Neural cell (in vitro differentiated cells): ENCODE data around the gene AIFM2. TPM values are rescaled to one million over a fixed set of nuclear protein-coding genes. Genes with fewer than 3 reads are reported as not detected.

Experiments
- H2AFZ ChIP-seq: fragments of 200-600, 300-800 bp; sonication (generic), shearing (Covaris generic); 2 replicates; pipeline ENCODE4 v1.6.0; 2014; ENCODE audit warnings: low read depth, mild to moderate bottlenecking, antibody characterized with exemption, low read length, moderate library complexity
- H3F3A ChIP-seq: fragments of 200-600 bp; shearing (Covaris generic); 2 replicates; pipeline ENCODE4 v1.6.1; 2016; ENCODE audit warnings: mild to moderate bottlenecking, moderate library complexity, mixed read lengths, antibody characterized with exemption, low read length; ENCODE audit not compliant: insufficient read depth, poor library complexity, severe bottlenecking
- H3K27ac ChIP-seq: fragments of 200-600, 300-800 bp; sonication (generic), shearing (Covaris generic); 2 replicates; pipeline ENCODE4 v1.5.1; 2014; ENCODE audit warnings: mild to moderate bottlenecking, low read length, moderate library complexity
- H3K27me3 ChIP-seq: fragments of 300-800, 200-600 bp; sonication (generic), shearing (Covaris generic); 2 replicates; pipeline ENCODE4 v1.6.0; 2014; ENCODE audit warnings: mild to moderate bottlenecking, low read depth, low read length, moderate library complexity; ENCODE audit not compliant: insufficient read depth
- H3K36me3 ChIP-seq: fragments of 300-800, 200-600 bp; sonication (generic), shearing (Covaris generic); 2 replicates; pipeline ENCODE4 v1.5.1; 2014; ENCODE audit warnings: mild to moderate bottlenecking, antibody characterized with exemption, low read length, moderate library complexity; ENCODE audit not compliant: insufficient read depth
- H3K4me2 ChIP-seq: fragments of 300-800, 200-600 bp; sonication (generic), shearing (Covaris generic); 2 replicates; pipeline ENCODE4 v1.6.0; 2014; ENCODE audit warnings: mild to moderate bottlenecking, low read length
- H3K4me3 ChIP-seq: fragments of 300-800, 200-600 bp; sonication (generic), shearing (Covaris generic); 2 replicates; pipeline ENCODE4 v1.5.1; 2014; ENCODE audit warnings: mild to moderate bottlenecking, low read length, moderate library complexity
- H3K79me2 ChIP-seq: fragments of 200-600 bp; shearing (Covaris generic); replicated peaks from 2 replicates; pipeline ENCODE4 v1.6.0; 2014; ENCODE audit warnings: mild to moderate bottlenecking, low read length, moderate library complexity; ENCODE audit not compliant: insufficient read depth
- H3K9ac ChIP-seq: fragments of 300-800, 200-600 bp; sonication (generic), shearing (Covaris generic); 2 replicates; pipeline ENCODE4 v1.6.1; 2016; ENCODE audit warnings: mild to moderate bottlenecking, low read length, mixed read lengths
- H3K9me2 ChIP-seq: fragments of 200-600 bp; shearing (Covaris generic); 2 replicates; pipeline ENCODE4 v1.6.1; 2016; ENCODE audit warnings: mild to moderate bottlenecking, low read length, mixed read lengths; ENCODE audit not compliant: insufficient read depth
- H3K9me3 ChIP-seq: fragments of 200-600, 300-800 bp; sonication (generic), shearing (Covaris generic); 2 replicates; pipeline ENCODE4 v1.6.1; 2016; ENCODE audit warnings: mild to moderate bottlenecking, mixed run types, low read length, moderate library complexity, mixed read lengths
- H4K20me1 ChIP-seq: fragments of 200-600 bp; shearing (Covaris generic); 2 replicates; pipeline ENCODE4 v1.6.1; 2016; ENCODE audit warnings: mild to moderate bottlenecking, mixed run types; ENCODE audit not compliant: insufficient read depth
- EP300 ChIP-seq: fragments of 450-650 bp; conservative IDR thresholded peaks from 2 replicates; pipeline ENCODE4 v1.6.1; 2014; ENCODE audit warnings: antibody characterized with exemption, mild to moderate bottlenecking, moderate library complexity; ENCODE audit not compliant: poor library complexity, severe bottlenecking
- EZH2 ChIP-seq: fragments of 200-600, 300-800 bp; shearing (Covaris generic), sonication (generic); IDR thresholded peaks from 2 replicates; pipeline ENCODE4 v1.6.1; 2014; ENCODE audit warnings: antibody characterized with exemption, low read length, borderline replicate concordance, mild to moderate bottlenecking; ENCODE audit not compliant: insufficient read depth, poor library complexity, severe bottlenecking
- MXI1 ChIP-seq: fragments of 450-650 bp; conservative IDR thresholded peaks from 2 replicates; pipeline ENCODE4 v1.6.1; 2014; ENCODE audit warnings: antibody characterized with exemption, mild to moderate bottlenecking; ENCODE audit not compliant: poor library complexity, severe bottlenecking
- POLR2AphosphoS5 ChIP-seq: IDR thresholded peaks from 2 replicates; pipeline ENCODE4 v1.6.1; 2012
- RAD21 ChIP-seq: fragments of 450-650 bp; conservative IDR thresholded peaks from 2 replicates; pipeline ENCODE4 v1.6.1; 2014; ENCODE audit warnings: antibody characterized with exemption, mild to moderate bottlenecking, moderate library complexity
- REST ChIP-seq: IDR thresholded peaks from 2 replicates; pipeline ENCODE4 v1.6.1; 2012; ENCODE audit warnings: borderline replicate concordance
- SMC3 ChIP-seq: fragments of 450-650 bp; conservative IDR thresholded peaks from 2 replicates; pipeline ENCODE4 v1.6.1; 2014; ENCODE audit warnings: antibody characterized with exemption, mild to moderate bottlenecking, moderate library complexity; ENCODE audit not compliant: poor library complexity
- TAF1 ChIP-seq: IDR thresholded peaks from 2 replicates; pipeline ENCODE4 v1.6.1; 2012; ENCODE audit warnings: low read depth
- polyA plus RNA-seq: library from polyadenylated mRNA; depleted of rRNA; stranded (reverse); fragments of >200 nt; gene quantifications from 2 replicates; pipeline ENCODE4 v1.2.3, GENCODE V29; 2014
- TF ChIP-seq, protein P1 (sequence below): fragments of 450-650 bp; IDR thresholded peaks from 2 replicates; pipeline ENCODE4 v1.5.1; 2014; ENCODE audit warnings: antibody characterized with exemption, mild to moderate bottlenecking, moderate library complexity; ENCODE audit not compliant: poor library complexity, severe bottlenecking

Gene AIFM2
- polyA plus RNA-seq, 1 donor from 2014 or later: 0.78 TPM

DNA sequence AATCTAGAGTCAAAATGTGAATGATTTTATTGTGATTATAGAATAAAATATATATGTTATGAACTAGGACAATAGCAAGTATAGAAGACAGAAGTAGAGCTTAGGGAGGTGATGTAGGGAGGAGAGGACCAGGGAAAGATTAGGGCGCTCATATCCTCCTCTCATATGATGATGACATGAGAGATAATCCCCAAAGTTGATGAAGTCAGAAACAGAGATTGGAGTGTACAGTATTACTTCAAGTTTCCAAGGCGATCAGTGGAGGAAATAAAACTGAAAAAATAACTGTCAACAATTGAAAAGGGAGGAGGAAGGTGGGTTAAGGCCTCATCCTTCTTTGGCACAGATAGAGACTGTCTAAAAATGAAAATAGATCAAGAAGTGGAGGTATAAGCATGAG lies 65.0 kb downstream of the AIFM2 start:
- Histone ChIP-seq H3K4me3 (no peak overlapping the region), H3K9me3 (no peaks in the 10 kb centered on the region), H3K27me3 (no peaks in the 10 kb centered on the region), H3K36me3 (peaks cover 10% of the 10 kb centered on the region), H3K79me2 (peaks cover 59% of the 10 kb centered on the region), H3K9me2 (no peaks in the 10 kb centered on the region), H3K4me2 (no peak overlapping the region), H3F3A (no peaks in the 10 kb centered on the region), H3K27ac (no peak overlapping the region), H4K20me1 (no peaks in the 10 kb centered on the region), H3K9ac (no peak overlapping the region), H2AFZ (no peak overlapping the region)
- TF ChIP-seq, protein P1, sequence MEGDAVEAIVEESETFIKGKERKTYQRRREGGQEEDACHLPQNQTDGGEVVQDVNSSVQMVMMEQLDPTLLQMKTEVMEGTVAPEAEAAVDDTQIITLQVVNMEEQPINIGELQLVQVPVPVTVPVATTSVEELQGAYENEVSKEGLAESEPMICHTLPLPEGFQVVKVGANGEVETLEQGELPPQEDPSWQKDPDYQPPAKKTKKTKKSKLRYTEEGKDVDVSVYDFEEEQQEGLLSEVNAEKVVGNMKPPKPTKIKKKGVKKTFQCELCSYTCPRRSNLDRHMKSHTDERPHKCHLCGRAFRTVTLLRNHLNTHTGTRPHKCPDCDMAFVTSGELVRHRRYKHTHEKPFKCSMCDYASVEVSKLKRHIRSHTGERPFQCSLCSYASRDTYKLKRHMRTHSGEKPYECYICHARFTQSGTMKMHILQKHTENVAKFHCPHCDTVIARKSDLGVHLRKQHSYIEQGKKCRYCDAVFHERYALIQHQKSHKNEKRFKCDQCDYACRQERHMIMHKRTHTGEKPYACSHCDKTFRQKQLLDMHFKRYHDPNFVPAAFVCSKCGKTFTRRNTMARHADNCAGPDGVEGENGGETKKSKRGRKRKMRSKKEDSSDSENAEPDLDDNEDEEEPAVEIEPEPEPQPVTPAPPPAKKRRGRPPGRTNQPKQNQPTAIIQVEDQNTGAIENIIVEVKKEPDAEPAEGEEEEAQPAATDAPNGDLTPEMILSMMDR: no peak
- TF ChIP-seq EP300 (no peak), SMC3 (no peak), MXI1 (no peak), POLR2AphosphoS5 (no peak), TAF1 (no peak)

- H4K20me1 ChIP-seq: no peaks in the 10 kb centered on the region
These were observed 66.4 kb downstream of the AIFM2 start for GRCh38 chr10:70066190-70066589.

More at GRCh38 chr10:70066190-70066589, 66.4 kb downstream of the AIFM2 start:
- no peak for TF ChIP-seq SMC3
- no peak for TF ChIP-seq TAF1
- TF ChIP-seq RAD21: no peak
- TF ChIP-seq REST: no peak
- TF ChIP-seq POLR2AphosphoS5: no peak
- no peak for TF ChIP-seq MXI1
- TF ChIP-seq EP300: no peak
- no peak for TF ChIP-seq EZH2
- TF ChIP-seq, protein P1: no peak
- no peak overlapping the region for H3K4me3 ChIP-seq
- H3K9me3 ChIP-seq: no peaks in the 10 kb centered on the region
- H3K27ac ChIP-seq: no peak overlapping the region
- H3K79me2 ChIP-seq: peaks cover 71% of the 10 kb centered on the region
- H3F3A ChIP-seq: no peaks in the 10 kb centered on the region
- no peaks in the 10 kb centered on the region for H3K9me2 ChIP-seq
- H3K9ac ChIP-seq: no peak overlapping the region
- H3K36me3 ChIP-seq: peaks cover 10% of the 10 kb centered on the region
- no peaks in the 10 kb centered on the region for H3K27me3 ChIP-seq
- H2AFZ ChIP-seq: no peak overlapping the region
- no peak overlapping the region for H3K4me2 ChIP-seq
